SK-N-SH (cell line): Measurements from ENCODE around the gene GTF3A. TPM values are rescaled to one million over a fixed set of nuclear protein-coding genes. Genes with fewer than 3 reads are reported as not detected.

ENCODE experiments used
- CTCF ChIA-PET: fragments of 300-600, 350-600 bp; formaldehyde crosslinking; extraction: SDS; loops from one replicate; lab custom pipeline; 2021; lab: Yijun Ruan, JAX
- POLR2A ChIA-PET: fragments of 350-600 bp; sonication (Branson Sonifier 250); formaldehyde crosslinking; extraction: SDS; loops from one replicate; lab custom pipeline; 2020; ENCODE audit warnings: antibody characterized with exemption, inconsistent platforms; lab: Yijun Ruan, JAX
- DNase-seq: peaks from one replicate; pipeline ENCODE4 v3.0.0; 2012
- H2AFZ ChIP-seq: fragments of 200-600 bp; sonication (generic); 2 replicates; pipeline ENCODE4 v1.8.1; 2016; ENCODE audit warnings: antibody characterized with exemption, mild to moderate bottlenecking, low read depth
- H3F3A ChIP-seq: fragments of 200-600 bp; sonication (generic); replicated peaks from 2 replicates; pipeline ENCODE3; 2016; ENCODE audit warnings: antibody characterized with exemption, mild to moderate bottlenecking; ENCODE audit not compliant: insufficient read depth
- H3K27ac ChIP-seq, 2 experiments: fragments of 200-500 bp in 1 of 2; fragments of 200-600 bp in 1 of 2; sonication (Bioruptor generic) in 1 of 2; sonication (generic), shearing (Covaris generic) in 1 of 2; 2 replicates each; pipeline versions ENCODE4 v1.5.1 to v1.6.1; 2014 to 2016; ENCODE audit warnings: low read depth in 2 of 2, inconsistent platforms in 1 of 2, low read length in 1 of 2, mild to moderate bottlenecking in 1 of 2, mixed read lengths in 1 of 2
- H3K27me3 ChIP-seq: fragments of 200-600 bp; sonication (generic), shearing (Covaris generic); 2 replicates; pipeline ENCODE4 v1.6.1; 2016; ENCODE audit warnings: mixed run types; ENCODE audit not compliant: insufficient read depth
- H3K36me3 ChIP-seq, 2 experiments: fragments of 200-500 bp in 1 of 2; fragments of 200-600 bp in 1 of 2; sonication (Bioruptor generic) in 1 of 2; sonication (generic) in 1 of 2; replicated peaks in 1 of 2; 2 replicates each; pipeline versions ENCODE3 to v1.5.1; 2014 to 2016; ENCODE audit warnings: low read length in 1 of 2, mild to moderate bottlenecking in 1 of 2; ENCODE audit not compliant: insufficient read depth in 2 of 2, control insufficient read depth in 1 of 2
- H3K4me1 ChIP-seq, 2 experiments: fragments of 200-500 bp in 1 of 2; fragments of 200-600 bp in 1 of 2; sonication (Bioruptor generic) in 1 of 2; sonication (generic), shearing (Covaris generic) in 1 of 2; 2 replicates each; pipeline versions ENCODE4 v1.5.1 to v1.6.1; 2014 to 2016; ENCODE audit warnings: low read depth in 1 of 2, low read length in 1 of 2, mixed run types in 1 of 2; ENCODE audit not compliant: insufficient read depth in 2 of 2, control insufficient read depth in 1 of 2
- H3K4me2 ChIP-seq: fragments of 200-600 bp; sonication (generic), shearing (Covaris generic); 2 replicates; pipeline ENCODE4 v1.6.1; 2017; ENCODE audit warnings: mixed run types
- H3K4me3 ChIP-seq, 2 experiments: fragments of 200-500 bp in 1 of 2; fragments of 200-600 bp in 1 of 2; sonication (Bioruptor generic) in 1 of 2; sonication (generic), shearing (Covaris generic) in 1 of 2; 2 replicates each; pipeline versions ENCODE4 v1.5.1 to v1.8.1; 2014 to 2016; ENCODE audit warnings: low read depth in 2 of 2, inconsistent platforms in 1 of 2, low read length in 1 of 2, mild to moderate bottlenecking in 1 of 2, mixed read lengths in 1 of 2, moderate library complexity in 1 of 2
- H3K79me2 ChIP-seq: fragments of 200-600 bp; sonication (generic); 2 replicates; pipeline ENCODE4 v1.8.1; 2017; ENCODE audit warnings: mild to moderate bottlenecking; ENCODE audit not compliant: insufficient read depth
- H3K9ac ChIP-seq: fragments of 200-600 bp; sonication (generic); 2 replicates; pipeline ENCODE4 v1.6.1; 2017; ENCODE audit warnings: mixed run types
- H3K9me2 ChIP-seq: fragments of 200-600 bp; sonication (generic); 2 replicates; pipeline ENCODE4 v1.6.1; 2017; ENCODE audit warnings: mixed run types
- H3K9me3 ChIP-seq: fragments of 200-600 bp; sonication (generic); 2 replicates; pipeline ENCODE4 v1.6.1; 2017; ENCODE audit warnings: mixed run types, mild to moderate bottlenecking, moderate library complexity
- H4K20me1 ChIP-seq: fragments of 200-600 bp; sonication (generic); 2 replicates; pipeline ENCODE4 v1.6.1; 2017; ENCODE audit warnings: mild to moderate bottlenecking, mixed run types; ENCODE audit not compliant: insufficient read depth
- CHD2 ChIP-seq: fragments of 150-350 bp; IDR thresholded peaks from 2 replicates; pipeline ENCODE4 v1.6.1; 2018; ENCODE audit warnings: low read length; ENCODE audit not compliant: partially characterized antibody
- EP300 ChIP-seq, 2 experiments: IDR thresholded peaks; 2 replicates each; pipeline versions ENCODE4 v1.4.0 to v1.6.1; 2012; ENCODE audit warnings: borderline replicate concordance in 1 of 2, low read depth in 1 of 2, low read length in 1 of 2
- FOSL2 ChIP-seq: IDR thresholded peaks from 2 replicates; pipeline ENCODE4 v1.4.0; 2012; ENCODE audit warnings: low read depth, mild to moderate bottlenecking, moderate library complexity, borderline replicate concordance
- FOXM1 ChIP-seq: IDR thresholded peaks from 2 replicates; pipeline ENCODE4 v1.4.0; 2012; ENCODE audit warnings: low read depth, mild to moderate bottlenecking
- GABPA ChIP-seq: IDR thresholded peaks from 2 replicates; pipeline ENCODE4 v1.4.0; 2012; ENCODE audit warnings: low read depth, mild to moderate bottlenecking
- GATA2 ChIP-seq: sonication (generic); formaldehyde crosslinking; IDR thresholded peaks from 2 replicates; pipeline ENCODE4 v1.5.0; 2020; ENCODE audit warnings: mild to moderate bottlenecking, missing genetic modification reagents
- MEF2A ChIP-seq: IDR thresholded peaks from 2 replicates; pipeline ENCODE4 v1.4.0; 2012; ENCODE audit warnings: low read depth, borderline replicate concordance
- MXI1 ChIP-seq: IDR thresholded peaks from 2 replicates; pipeline ENCODE4 v1.6.1; 2012; ENCODE audit warnings: mild to moderate bottlenecking, low read depth, low read length, improper control_type of control experiment
- NFIC ChIP-seq: IDR thresholded peaks from 2 replicates; pipeline ENCODE4 v1.4.0; 2012; ENCODE audit warnings: borderline replicate concordance
- NRF1 ChIP-seq: IDR thresholded peaks from 2 replicates; pipeline ENCODE4 v1.6.1; 2012; ENCODE audit warnings: low read depth, mild to moderate bottlenecking, low read length
- POLR2AphosphoS5 ChIP-seq: IDR thresholded peaks from 2 replicates; pipeline ENCODE4 v1.6.1; 2012; ENCODE audit warnings: low read depth, low read length
- RAD21 ChIP-seq: IDR thresholded peaks from 2 replicates; pipeline ENCODE4 v1.6.1; 2012; ENCODE audit warnings: mild to moderate bottlenecking, low read length
- RCOR1 ChIP-seq: fragments of 150-350 bp; IDR thresholded peaks from 2 replicates; pipeline ENCODE4 v1.6.1; 2017; ENCODE audit warnings: antibody characterized with exemption, low read length
- RFX5 ChIP-seq: IDR thresholded peaks from 2 replicates; pipeline ENCODE4 v1.6.1; 2012; ENCODE audit warnings: mild to moderate bottlenecking, improper control_type of control experiment, low read length
- RXRA ChIP-seq: IDR thresholded peaks from 2 replicates; pipeline ENCODE4 v1.4.0; 2012; ENCODE audit warnings: low read depth, mild to moderate bottlenecking, borderline replicate concordance
- TAF1 ChIP-seq: IDR thresholded peaks from 2 replicates; pipeline ENCODE4 v1.6.1; 2012; ENCODE audit warnings: low read depth, mild to moderate bottlenecking, low read length, moderate library complexity, borderline replicate concordance
- WGBS: methylation state at CpG from one replicate; pipeline ENCODE4 v1.1.6; 2017; ENCODE audit warnings: low lambda C conversion rate; 5-methylcytosine and 5-hydroxymethylcytosine counted together
- polyA plus RNA-seq, 3 experiments: library from polyadenylated mRNA; depleted of rRNA; stranded (reverse); fragments of >200 nt; gene quantifications; 2 replicates each; pipeline ENCODE4 v1.2.3, GENCODE V29; 2012
- TF ChIP-seq, protein P1 (sequence below): IDR thresholded peaks from 2 replicates; pipeline ENCODE4; 2012
- TF ChIP-seq, protein P2 (sequence below): IDR thresholded peaks from 2 replicates; pipeline ENCODE4 v1.4.0; 2012; ENCODE audit warnings: low read depth, borderline replicate concordance
- TF ChIP-seq, protein P3 (sequence below): IDR thresholded peaks from 2 replicates; pipeline ENCODE4 v1.4.0; 2012; ENCODE audit warnings: low read depth, borderline replicate concordance

Gene GTF3A
- polyA plus RNA-seq, 1 of the 3 experiments (the other 2 are of a cell fraction), result 75.4 TPM

DNA sequence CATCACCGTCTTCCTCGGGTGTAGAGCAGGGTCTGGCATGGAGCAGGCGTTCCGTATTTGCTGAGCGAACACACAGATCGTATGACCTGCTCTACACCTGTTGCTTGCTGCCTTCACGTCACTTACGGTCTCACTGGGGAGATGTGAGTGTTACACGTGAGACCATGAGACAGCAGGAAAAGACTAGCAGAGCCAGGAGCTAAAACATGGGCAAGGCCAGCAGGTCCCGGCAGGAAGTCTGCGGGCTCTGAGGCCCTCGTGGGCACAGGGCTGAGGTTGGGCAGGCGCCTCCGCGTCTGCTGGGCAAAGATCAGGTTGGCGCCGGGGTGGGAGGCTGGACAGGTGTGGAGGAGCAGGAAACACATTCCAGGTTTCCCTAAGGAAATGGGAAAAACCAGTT, 19.7 kb upstream of the GTF3A start:
- H3K9ac ChIP-seq, result no peak overlapping the region
- H3K27me3 ChIP-seq, result peaks cover 51% of the 10 kb centered on the region; the same call in 1 of the 2 replicates
- H3F3A ChIP-seq, result no peaks in the 10 kb centered on the region
- DNase-seq, result no peak
- H3K4me2 ChIP-seq, result no peak overlapping the region
- H3K4me3 ChIP-seq, result no peak overlapping the region
- H3K9me3 ChIP-seq, result no peaks in the 10 kb centered on the region
- ChIA-PET POLR2A (no interaction called here), CTCF (interaction anchor here (0.9 to 1.8 kb wide), 3 partner anchors 23 to 422 kb away, joined by 3 to 13 read pairs (median 4); no protein-coding TSS in a partner anchor)
- H3K79me2 ChIP-seq, result no peaks in the 10 kb centered on the region
- TF ChIP-seq FOSL2 (no peak), RFX5 (no peak), FOXM1 (no peak), POLR2AphosphoS5 (no peak), EP300 (IDR thresholded peaks at IDR 0.05; ENCODE audit: borderline replicate concordance in 1 of 2, low read depth in 1 of 2, low read length in 1 of 2) (no peak), RAD21 (no peak), NRF1 (no peak)
- no peak overlapping the region for H3K27ac ChIP-seq
- no peaks in the 10 kb centered on the region; a peak in 1 of 4 replicates for H3K4me1 ChIP-seq
- WGBS, result 66% methylated on average over 17 of the region's 17 CpGs
- no peaks in the 10 kb centered on the region for H4K20me1 ChIP-seq
- no peaks in the 10 kb centered on the region for H3K9me2 ChIP-seq
- H3K36me3 ChIP-seq, result no peaks in the 10 kb centered on the region
- H2AFZ ChIP-seq, result no peak overlapping the region

DNA sequence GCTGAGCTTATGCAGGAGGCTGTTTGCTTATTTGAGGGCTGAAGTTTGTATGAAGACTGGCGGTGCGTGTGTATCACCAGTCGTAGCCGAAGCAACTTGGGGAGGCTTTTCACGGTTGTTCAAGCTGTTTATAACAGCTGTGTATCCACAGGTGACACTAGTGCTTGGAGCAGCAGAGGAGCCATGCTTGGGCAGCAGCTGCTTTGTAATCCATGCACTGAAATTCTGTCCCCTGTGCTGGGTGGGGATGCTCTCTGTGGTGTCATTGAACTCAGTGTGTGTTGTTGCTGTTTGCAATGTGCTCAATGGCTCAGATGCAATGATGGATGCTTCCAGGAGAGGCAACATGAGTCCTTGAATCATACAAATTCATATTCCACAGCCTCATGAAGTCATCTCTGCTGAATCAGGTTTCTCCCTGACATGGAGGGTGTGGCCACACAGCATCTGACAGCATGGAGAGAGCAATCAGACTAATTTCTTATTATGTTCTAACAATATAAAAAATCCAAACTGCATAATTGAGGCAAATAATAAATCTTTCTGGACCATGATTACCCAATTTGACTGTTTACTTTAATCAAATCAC, 18.8 kb upstream of the GTF3A start:
- no peaks in the 10 kb centered on the region for H3K79me2 ChIP-seq
- H3K4me1 ChIP-seq, result no peaks in the 10 kb centered on the region; a peak in 1 of 4 replicates
- H3K27me3 ChIP-seq, result peaks cover 41% of the 10 kb centered on the region; the same call in 1 of the 2 replicates
- no peaks in the 10 kb centered on the region for H3K9me2 ChIP-seq
- no peak overlapping the region for H3K4me2 ChIP-seq
- CTCF ChIA-PET, result interaction anchor here (0.6 to 2.1 kb wide), 14 partner anchors 9 to 548 kb away, joined by 3 to 13 read pairs (median 3); no protein-coding TSS in a partner anchor
- no peak overlapping the region for H3K4me3 ChIP-seq
- TF ChIP-seq, protein P1, sequence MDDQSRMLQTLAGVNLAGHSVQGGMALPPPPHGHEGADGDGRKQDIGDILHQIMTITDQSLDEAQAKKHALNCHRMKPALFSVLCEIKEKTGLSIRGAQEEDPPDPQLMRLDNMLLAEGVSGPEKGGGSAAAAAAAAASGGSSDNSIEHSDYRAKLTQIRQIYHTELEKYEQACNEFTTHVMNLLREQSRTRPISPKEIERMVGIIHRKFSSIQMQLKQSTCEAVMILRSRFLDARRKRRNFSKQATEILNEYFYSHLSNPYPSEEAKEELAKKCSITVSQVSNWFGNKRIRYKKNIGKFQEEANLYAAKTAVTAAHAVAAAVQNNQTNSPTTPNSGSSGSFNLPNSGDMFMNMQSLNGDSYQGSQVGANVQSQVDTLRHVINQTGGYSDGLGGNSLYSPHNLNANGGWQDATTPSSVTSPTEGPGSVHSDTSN, result no peak
- TF ChIP-seq, protein P2, sequence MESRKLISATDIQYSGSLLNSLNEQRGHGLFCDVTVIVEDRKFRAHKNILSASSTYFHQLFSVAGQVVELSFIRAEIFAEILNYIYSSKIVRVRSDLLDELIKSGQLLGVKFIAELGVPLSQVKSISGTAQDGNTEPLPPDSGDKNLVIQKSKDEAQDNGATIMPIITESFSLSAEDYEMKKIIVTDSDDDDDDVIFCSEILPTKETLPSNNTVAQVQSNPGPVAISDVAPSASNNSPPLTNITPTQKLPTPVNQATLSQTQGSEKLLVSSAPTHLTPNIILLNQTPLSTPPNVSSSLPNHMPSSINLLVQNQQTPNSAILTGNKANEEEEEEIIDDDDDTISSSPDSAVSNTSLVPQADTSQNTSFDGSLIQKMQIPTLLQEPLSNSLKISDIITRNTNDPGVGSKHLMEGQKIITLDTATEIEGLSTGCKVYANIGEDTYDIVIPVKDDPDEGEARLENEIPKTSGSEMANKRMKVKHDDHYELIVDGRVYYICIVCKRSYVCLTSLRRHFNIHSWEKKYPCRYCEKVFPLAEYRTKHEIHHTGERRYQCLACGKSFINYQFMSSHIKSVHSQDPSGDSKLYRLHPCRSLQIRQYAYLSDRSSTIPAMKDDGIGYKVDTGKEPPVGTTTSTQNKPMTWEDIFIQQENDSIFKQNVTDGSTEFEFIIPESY, result no peak
- no peak for TF ChIP-seq MXI1
- TF ChIP-seq TAF1, result no peak
- TF ChIP-seq GATA2 (CRISPR knock-in tag), result no peak
- TF ChIP-seq GABPA, result no peak
- TF ChIP-seq RCOR1, result no peak
- TF ChIP-seq, protein P3, sequence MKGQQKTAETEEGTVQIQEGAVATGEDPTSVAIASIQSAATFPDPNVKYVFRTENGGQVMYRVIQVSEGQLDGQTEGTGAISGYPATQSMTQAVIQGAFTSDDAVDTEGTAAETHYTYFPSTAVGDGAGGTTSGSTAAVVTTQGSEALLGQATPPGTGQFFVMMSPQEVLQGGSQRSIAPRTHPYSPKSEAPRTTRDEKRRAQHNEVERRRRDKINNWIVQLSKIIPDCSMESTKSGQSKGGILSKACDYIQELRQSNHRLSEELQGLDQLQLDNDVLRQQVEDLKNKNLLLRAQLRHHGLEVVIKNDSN, result no peak
- TF ChIP-seq RXRA, result no peak
- TF ChIP-seq EP300 (IDR thresholded peaks at IDR 0.05; ENCODE audit: borderline replicate concordance in 1 of 2, low read depth in 1 of 2, low read length in 1 of 2), result no peak
- TF ChIP-seq NFIC, result no peak
- no peak for TF ChIP-seq CHD2
- TF ChIP-seq RFX5, result no peak
- TF ChIP-seq MEF2A, result no peak
- TF ChIP-seq POLR2AphosphoS5, result no peak
- TF ChIP-seq, all 33 proteins: peak for 0
- no peak overlapping the region for H2AFZ ChIP-seq
- DNase-seq, result no peak
- H3K9me3 ChIP-seq, result no peaks in the 10 kb centered on the region
- 4% methylated on average over 4 of the region's 5 CpGs for WGBS
- H3K36me3 ChIP-seq, result no peaks in the 10 kb centered on the region
- POLR2A ChIA-PET, result no interaction called here
- H3K27ac ChIP-seq, result no peak overlapping the region
- H3K9ac ChIP-seq, result no peak overlapping the region
- no peaks in the 10 kb centered on the region for H4K20me1 ChIP-seq
- H3F3A ChIP-seq, result no peaks in the 10 kb centered on the region
